VCaP (cell line): ENCODE data around the gene GFRA4.

ENCODE experiments used
- H3K27ac ChIP-seq: fragments of 450-650 bp; 2 replicates; pipeline ENCODE4 v1.5.1; 2017
- TF ChIP-seq, protein P1 (sequence below): fragments of 450-650 bp; conservative IDR thresholded peaks from 2 replicates; pipeline ENCODE4 v1.5.1; 2017; ENCODE audit warnings: mild to moderate bottlenecking, moderate library complexity

Gene GFRA4

DNA sequence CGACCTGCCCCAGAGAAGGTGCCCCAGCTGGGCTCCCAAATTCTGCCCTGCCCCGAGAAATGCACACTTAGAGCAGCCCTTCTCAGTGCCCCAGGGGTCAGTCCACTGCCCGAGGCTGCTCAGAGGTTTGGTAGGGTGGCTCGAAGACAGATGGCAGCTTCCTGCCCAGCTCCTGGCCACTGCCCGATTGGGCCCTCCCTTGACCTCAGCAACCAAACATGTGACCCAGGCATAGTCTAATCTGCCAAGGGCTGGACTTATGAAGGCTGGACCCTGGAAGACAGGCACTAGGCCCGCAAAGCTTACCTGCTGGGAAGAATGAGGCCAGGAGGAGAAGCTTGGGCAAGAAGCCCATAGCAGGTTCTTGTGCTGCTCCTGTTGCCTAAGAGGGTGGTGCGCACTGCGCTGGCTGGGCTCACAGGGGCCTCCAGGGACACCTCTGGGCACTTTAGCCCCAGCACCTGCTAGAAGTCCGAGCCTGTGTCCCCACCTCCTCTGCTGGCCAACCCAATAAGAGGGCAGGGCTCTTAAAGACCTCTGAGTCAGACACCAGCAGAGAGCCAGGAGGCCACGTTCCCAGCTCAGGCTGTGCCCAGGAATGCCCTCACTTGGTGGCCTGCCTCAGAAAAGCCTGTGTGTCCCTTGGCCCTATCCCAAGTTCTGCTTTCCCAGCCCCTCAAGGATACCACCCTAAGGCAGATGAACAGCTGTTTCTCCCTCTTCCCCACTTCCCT is 43.7 kb upstream of the GFRA4 start:
- TF ChIP-seq, protein P1, sequence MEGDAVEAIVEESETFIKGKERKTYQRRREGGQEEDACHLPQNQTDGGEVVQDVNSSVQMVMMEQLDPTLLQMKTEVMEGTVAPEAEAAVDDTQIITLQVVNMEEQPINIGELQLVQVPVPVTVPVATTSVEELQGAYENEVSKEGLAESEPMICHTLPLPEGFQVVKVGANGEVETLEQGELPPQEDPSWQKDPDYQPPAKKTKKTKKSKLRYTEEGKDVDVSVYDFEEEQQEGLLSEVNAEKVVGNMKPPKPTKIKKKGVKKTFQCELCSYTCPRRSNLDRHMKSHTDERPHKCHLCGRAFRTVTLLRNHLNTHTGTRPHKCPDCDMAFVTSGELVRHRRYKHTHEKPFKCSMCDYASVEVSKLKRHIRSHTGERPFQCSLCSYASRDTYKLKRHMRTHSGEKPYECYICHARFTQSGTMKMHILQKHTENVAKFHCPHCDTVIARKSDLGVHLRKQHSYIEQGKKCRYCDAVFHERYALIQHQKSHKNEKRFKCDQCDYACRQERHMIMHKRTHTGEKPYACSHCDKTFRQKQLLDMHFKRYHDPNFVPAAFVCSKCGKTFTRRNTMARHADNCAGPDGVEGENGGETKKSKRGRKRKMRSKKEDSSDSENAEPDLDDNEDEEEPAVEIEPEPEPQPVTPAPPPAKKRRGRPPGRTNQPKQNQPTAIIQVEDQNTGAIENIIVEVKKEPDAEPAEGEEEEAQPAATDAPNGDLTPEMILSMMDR: no peak
- no peak overlapping the region for H3K27ac ChIP-seq

DNA sequence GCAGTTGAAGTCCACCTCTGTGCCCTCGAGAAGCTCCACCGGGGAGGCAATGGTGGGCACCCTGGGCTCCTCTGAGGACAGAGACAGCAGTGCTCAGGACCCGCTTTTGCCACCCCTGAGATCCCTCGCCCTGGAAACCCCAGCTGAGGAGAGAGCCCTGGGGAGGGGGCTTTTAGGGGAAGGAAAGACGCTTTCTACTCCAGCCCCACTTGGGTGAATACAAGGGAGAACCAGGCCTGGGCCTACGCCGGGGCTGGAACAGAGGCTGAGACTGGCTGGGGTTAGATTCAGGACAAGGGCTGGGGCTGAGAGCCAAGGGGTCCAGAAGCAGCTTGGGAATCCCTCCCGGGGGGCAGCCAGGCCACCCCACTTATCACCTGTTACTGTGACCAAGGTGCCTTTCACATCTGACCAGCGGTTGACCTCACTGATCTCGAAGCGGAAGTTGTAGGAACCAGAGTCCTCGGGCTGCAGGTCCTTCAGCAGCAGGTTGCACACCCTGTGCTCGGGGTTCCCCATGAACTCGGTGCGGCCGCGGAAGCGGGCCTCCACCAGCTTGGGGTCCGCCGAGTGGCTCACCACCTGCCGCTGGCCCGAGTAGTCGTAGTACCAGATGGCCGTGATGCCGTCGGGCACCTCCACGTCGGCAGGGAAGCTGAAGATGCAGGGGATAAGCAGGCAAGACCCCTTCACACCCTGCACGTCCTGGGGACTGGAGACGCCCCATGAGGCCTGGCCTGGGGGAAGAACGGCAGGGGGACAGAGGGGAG is 43.0 kb upstream of the GFRA4 start:
- H3K27ac ChIP-seq: no peak overlapping the region
- TF ChIP-seq, protein P1: no peak

DNA sequence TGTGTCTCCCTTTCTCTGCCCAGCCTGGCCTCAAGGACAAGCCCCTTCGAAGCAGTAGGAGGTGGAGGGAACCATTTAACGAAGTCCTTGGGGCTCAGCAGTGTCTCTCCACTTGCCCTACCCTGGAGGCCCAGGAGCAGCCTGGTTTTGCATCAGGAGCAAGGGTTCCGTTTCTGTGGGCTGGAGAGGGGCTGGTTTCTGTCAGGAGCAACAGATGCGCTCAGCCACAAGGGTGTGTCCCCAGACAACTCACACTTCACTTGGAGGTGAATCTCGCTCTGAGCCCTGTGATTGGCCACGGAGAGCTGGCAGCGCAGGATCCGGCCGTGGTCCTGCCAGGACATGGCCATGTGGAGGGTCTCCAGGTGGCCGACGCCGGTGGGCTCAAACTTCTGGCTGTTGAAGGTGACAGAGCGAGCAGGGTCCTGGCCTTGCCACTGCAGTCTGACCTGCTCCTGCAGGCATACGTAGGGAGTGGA is 42.3 kb upstream of the GFRA4 start:
- TF ChIP-seq, protein P1: no peak
- H3K27ac ChIP-seq: no peak overlapping the region

DNA sequence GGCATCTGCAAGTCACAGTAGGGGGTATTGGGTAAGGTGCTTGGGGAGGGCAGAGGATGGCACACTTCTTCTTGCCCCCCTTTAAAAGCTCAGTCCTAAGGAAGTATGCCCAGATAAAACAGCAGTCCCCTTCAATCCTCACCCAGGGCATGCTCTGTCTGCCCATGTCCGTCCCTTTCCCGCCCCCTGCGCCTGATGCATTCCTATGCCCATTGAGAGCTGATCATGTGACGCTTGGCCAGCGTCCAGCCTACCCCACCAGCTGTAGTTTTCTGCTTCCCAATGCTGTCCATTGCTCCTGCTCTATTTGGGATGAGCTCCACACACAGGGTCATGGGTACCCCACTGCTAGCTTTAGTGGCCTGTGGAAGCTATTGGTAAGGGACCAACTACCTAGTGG is 40.9 kb upstream of the GFRA4 start:
- H3K27ac ChIP-seq: no peak overlapping the region
- TF ChIP-seq, protein P1: no peak

DNA sequence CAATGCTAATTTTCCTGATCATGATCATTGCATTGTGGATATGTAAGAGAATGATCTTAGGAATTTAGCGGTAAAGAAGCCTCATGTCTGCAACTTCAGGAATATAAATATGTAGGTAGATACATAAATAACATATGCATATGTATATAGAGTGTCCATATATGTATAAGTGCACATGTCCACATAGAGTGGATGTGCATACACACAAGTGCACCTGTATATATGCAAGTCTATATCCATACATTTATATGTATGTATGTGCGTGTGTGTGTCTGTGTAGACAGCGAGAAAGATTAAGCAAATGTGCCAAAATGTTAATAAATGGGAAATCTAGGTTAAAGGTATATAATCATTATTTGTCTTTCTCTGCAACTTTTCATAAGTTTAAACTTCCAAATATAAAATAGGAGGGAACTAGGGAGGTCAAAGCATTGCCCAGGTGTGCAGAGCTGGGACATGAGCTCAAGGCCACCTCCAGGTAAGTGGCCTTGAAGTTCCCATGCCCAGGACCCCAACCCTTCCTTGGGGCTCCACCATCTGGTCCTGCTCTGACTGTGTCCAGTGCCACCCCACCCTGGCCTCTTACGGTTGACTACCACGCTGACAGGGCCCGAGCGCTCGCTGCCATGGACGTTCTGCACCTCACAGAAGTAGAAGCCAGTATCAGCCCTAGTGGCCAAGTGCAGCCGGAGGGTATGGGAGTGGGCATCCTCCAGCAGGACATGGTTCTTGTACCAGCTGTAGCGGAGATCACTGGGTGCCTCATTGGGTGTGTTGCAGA is 39.6 kb upstream of the GFRA4 start:
- TF ChIP-seq, protein P1: no peak
- no peak overlapping the region for H3K27ac ChIP-seq

DNA sequence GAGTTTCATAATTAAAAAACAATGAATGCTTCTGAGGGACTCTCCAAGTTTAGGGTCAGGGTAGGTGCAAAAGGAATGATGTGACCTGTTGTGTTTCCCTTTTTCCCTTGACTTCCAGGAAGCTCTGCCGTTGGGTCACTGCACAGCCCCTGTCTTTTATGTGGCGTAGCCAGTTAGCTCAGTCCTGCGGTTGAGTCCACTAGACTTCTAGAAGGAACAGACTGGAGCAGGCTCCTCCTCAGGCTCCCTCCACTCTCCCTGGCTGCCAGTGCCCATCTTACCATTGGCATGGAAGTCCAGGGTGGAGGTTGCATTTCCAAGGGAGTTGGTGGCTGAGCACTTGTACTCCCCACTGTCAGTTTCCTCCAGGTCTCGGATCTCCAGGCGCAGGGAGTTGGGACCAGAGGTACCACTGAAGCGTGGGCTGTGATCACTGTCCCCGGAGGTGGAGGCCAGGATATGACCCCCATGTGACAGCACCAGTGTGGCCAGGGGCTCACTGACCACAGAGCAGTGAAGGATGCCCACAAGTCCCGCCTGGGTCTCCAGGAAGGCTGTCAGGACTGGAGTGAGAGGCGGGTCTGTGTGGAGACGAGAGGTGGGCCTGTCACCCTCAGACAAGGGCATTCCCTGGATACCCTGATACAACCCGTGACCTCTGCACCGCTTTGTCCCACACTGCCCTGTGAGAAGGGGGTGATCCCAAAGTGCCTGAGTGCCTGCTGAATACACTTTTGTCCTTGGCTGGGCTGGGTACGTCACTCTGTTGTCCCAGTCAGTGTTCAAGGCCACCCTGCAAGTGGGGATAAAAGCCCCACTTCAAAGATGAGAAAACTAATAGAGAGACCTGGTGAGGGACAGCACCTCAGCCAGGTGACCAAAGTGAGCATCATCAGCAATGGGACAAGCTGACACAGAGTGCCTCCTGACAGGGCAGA is 38.1 kb upstream of the GFRA4 start:
- TF ChIP-seq, protein P1: no peak
- H3K27ac ChIP-seq: no peak overlapping the region
